PFSK-1 (cell line): Measurements from ENCODE around the gene KLF17.

Source experiments
- SIN3A ChIP-seq: IDR thresholded peaks from 2 replicates; pipeline ENCODE4 v1.6.1; 2012; ENCODE audit warnings: mild to moderate bottlenecking, low read length, moderate library complexity, borderline replicate concordance; ENCODE audit not compliant: insufficient read depth
- TAF1 ChIP-seq: IDR thresholded peaks from 2 replicates; pipeline ENCODE4 v1.6.1; 2012; ENCODE audit warnings: low read length, control low read depth, borderline replicate concordance; ENCODE audit not compliant: insufficient read depth

DNA sequence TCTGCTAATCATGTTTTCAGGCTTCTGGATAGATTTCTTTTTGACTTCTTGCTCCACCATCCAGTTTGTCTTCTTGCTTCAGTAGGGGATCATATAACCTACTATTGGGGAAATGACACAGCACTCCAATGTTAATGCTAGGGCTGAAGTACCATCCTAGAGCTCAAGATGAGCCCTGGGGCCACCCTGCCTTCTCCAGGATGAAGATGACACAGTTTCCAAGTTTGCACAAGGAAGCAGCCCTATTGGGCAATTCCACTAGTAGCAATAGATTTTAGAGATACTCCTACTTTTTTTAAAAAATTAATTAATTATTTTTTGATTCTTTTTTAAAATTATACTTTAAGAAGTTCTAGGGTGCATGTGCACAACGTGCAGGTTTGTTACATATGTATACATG is 34.1 kb downstream of the KLF17 start:
- no peak for TF ChIP-seq TAF1
- no peak for TF ChIP-seq SIN3A
